ENCODE measurements around the gene VWCE. TPM values are rescaled to one million over a fixed set of nuclear protein-coding genes. Genes with fewer than 3 reads are reported as not detected.

The VWCE gene
- total and polyA plus RNA-seq, 9 of the 15 experiments (the other 6 are each of a cell fraction or from before 2014, with no cell fraction given), result 0.06 to 1.6 (median 0.63) TPM; not detected in 1

- TF ChIP-seq MXD1 (CRISPR knock-in tag; IDR thresholded peaks at IDR 0.05; ENCODE audit: borderline replicate concordance, poor library complexity, severe bottlenecking), result no peak
- peak in 1 of 2 experiments; percentile 5; a peak in 1 of 4 replicates for TF ChIP-seq ZNF639 (CRISPR knock-in tag; conservative IDR thresholded peaks at IDR 0.05 in 1 of 2, IDR thresholded peaks at IDR 0.05 in 1 of 2)
- TF ChIP-seq ZNF398 (CRISPR knock-in tag; IDR thresholded peaks at IDR 0.05), result no peak
- peak; percentile 57; the same call in 1 of the 2 replicates for TF ChIP-seq SMARCA5 (IDR thresholded peaks at IDR 0.05)
- no peak for TF ChIP-seq HDAC3 (IDR thresholded peaks at IDR 0.05; ENCODE audit: borderline replicate concordance, partially characterized antibody)
- no peak for TF ChIP-seq CC2D1A (IDR thresholded peaks at IDR 0.05)
- no peak for TF ChIP-seq ZNF146 (CRISPR knock-in tag; IDR thresholded peaks at IDR 0.05; ENCODE audit: unreplicated experiment)
- no peak for TF ChIP-seq ZNF436 (CRISPR knock-in tag; IDR thresholded peaks at IDR 0.05)
- no peak for TF ChIP-seq TFAP4 (CRISPR knock-in tag; IDR thresholded peaks at IDR 0.05; ENCODE audit: borderline replicate concordance)
- no peak for TF ChIP-seq SMARCA4 (IDR thresholded peaks at IDR 0.05)
- TF ChIP-seq ARNT (IDR thresholded peaks at IDR 0.05), result no peak
- TF ChIP-seq ZNF217 (CRISPR knock-in tag; IDR thresholded peaks at IDR 0.05), result no peak
- TF ChIP-seq ZBTB1 (CRISPR knock-in tag; IDR thresholded peaks at IDR 0.05; ENCODE audit: borderline replicate concordance, low read depth), result no peak
- TF ChIP-seq STAT6 (CRISPR knock-in tag; IDR thresholded peaks at IDR 0.05), result 0 out of 2 replicates have a peak, but pooled peaks have one; percentile 51
- TF ChIP-seq CBX1 (IDR thresholded peaks at IDR 0.05; ENCODE audit: low read depth), result 0 out of 2 replicates have a peak, but pooled peaks have one; percentile 46
Observed at GRCh38 chr11:61333550-61334433, 38.7 kb upstream of the VWCE start (continued).
